ENCODE results near the gene NIF3L1. TPM values are rescaled to one million over a fixed set of nuclear protein-coding genes. Genes with fewer than 3 reads are reported as not detected.

Gene NIF3L1
- total and polyA plus RNA-seq, 2 donors, result 27.8 to 31.6 TPM

Small RNA genes within 50 kb of the gene (small RNA-seq; reads per million reads assigned to genes)
- gene RF00019, result not detected
- not detected for gene RNA5SP115
- gene RNU6-312P, result not detected
- gene RNU6-762P, result not detected

Other genes with a start within 250 kb of the NIF3L1 start
- gene BZW1, start 77.5 kb upstream of the NIF3L1 start, total RNA-seq, result 317 TPM
- 126 TPM for gene BZW1, start 77.5 kb upstream of the NIF3L1 start, polyA plus RNA-seq
- gene CLK1, start 24.7 kb upstream of the NIF3L1 start, total RNA-seq, result 251 TPM
- 101 TPM for gene CLK1, start 24.7 kb upstream of the NIF3L1 start, polyA plus RNA-seq
- 83.1 TPM for gene PPIL3, start 294 bp upstream of the NIF3L1 start, total RNA-seq
- 13.2 TPM for gene PPIL3, start 294 bp upstream of the NIF3L1 start, polyA plus RNA-seq
- gene ORC2, start 74.3 kb downstream of the NIF3L1 start, total RNA-seq, result 35.2 TPM
- 7.6 TPM for gene ORC2, start 74.3 kb downstream of the NIF3L1 start, polyA plus RNA-seq
- 42.8 TPM for gene HYCC2, start 182.3 kb downstream of the NIF3L1 start, total RNA-seq
- 3.5 TPM for gene HYCC2, start 182.3 kb downstream of the NIF3L1 start, polyA plus RNA-seq
- 53.2 TPM for gene NDUFB3, start 182.6 kb downstream of the NIF3L1 start, total RNA-seq
- 63.4 TPM for gene NDUFB3, start 182.6 kb downstream of the NIF3L1 start, polyA plus RNA-seq
- gene CFLAR, start 226.8 kb downstream of the NIF3L1 start, total RNA-seq, result 107 TPM
- 50.0 TPM for gene CFLAR, start 226.8 kb downstream of the NIF3L1 start, polyA plus RNA-seq

All from urinary bladder (tissue), 2 donors.